Measurements from ENCODE around the gene LYPD1.

DNA sequence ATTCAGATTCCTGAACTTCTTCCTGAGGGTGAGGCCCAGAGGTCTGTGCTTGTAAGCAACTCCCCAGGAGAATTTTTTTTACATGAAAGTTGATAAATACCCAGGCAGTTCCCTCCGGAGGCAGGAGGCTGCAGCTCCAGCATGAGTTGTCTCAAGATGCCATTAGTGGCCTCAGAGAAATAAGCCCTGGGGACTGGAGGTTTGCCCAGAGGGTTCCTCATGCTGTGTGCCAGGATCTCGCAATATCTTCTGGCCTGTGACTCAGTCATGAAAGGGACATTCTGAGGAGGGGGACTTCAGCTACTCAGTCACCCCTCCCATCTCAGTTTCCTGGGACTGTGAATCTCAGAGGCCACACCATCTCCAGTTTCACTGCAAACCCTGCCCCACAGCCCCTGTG, 49.9 kb downstream of the LYPD1 start:
- TF ChIP-seq, protein P1, sequence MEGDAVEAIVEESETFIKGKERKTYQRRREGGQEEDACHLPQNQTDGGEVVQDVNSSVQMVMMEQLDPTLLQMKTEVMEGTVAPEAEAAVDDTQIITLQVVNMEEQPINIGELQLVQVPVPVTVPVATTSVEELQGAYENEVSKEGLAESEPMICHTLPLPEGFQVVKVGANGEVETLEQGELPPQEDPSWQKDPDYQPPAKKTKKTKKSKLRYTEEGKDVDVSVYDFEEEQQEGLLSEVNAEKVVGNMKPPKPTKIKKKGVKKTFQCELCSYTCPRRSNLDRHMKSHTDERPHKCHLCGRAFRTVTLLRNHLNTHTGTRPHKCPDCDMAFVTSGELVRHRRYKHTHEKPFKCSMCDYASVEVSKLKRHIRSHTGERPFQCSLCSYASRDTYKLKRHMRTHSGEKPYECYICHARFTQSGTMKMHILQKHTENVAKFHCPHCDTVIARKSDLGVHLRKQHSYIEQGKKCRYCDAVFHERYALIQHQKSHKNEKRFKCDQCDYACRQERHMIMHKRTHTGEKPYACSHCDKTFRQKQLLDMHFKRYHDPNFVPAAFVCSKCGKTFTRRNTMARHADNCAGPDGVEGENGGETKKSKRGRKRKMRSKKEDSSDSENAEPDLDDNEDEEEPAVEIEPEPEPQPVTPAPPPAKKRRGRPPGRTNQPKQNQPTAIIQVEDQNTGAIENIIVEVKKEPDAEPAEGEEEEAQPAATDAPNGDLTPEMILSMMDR (IDR thresholded peaks at IDR 0.05 in 2 of 3, conservative IDR thresholded peaks at IDR 0.05 in 1 of 3; ENCODE audit: borderline replicate concordance in 1 of 3, insufficient read depth in 1 of 3, low read depth in 2 of 3, low read length in 2 of 3): no peak
- TF ChIP-seq, protein P2, sequence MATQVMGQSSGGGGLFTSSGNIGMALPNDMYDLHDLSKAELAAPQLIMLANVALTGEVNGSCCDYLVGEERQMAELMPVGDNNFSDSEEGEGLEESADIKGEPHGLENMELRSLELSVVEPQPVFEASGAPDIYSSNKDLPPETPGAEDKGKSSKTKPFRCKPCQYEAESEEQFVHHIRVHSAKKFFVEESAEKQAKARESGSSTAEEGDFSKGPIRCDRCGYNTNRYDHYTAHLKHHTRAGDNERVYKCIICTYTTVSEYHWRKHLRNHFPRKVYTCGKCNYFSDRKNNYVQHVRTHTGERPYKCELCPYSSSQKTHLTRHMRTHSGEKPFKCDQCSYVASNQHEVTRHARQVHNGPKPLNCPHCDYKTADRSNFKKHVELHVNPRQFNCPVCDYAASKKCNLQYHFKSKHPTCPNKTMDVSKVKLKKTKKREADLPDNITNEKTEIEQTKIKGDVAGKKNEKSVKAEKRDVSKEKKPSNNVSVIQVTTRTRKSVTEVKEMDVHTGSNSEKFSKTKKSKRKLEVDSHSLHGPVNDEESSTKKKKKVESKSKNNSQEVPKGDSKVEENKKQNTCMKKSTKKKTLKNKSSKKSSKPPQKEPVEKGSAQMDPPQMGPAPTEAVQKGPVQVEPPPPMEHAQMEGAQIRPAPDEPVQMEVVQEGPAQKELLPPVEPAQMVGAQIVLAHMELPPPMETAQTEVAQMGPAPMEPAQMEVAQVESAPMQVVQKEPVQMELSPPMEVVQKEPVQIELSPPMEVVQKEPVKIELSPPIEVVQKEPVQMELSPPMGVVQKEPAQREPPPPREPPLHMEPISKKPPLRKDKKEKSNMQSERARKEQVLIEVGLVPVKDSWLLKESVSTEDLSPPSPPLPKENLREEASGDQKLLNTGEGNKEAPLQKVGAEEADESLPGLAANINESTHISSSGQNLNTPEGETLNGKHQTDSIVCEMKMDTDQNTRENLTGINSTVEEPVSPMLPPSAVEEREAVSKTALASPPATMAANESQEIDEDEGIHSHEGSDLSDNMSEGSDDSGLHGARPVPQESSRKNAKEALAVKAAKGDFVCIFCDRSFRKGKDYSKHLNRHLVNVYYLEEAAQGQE (IDR thresholded peaks at IDR 0.05; ENCODE audit: low read depth): no peak
- TF ChIP-seq POLR2A (IDR thresholded peaks at IDR 0.05; ENCODE audit: borderline replicate concordance, extremely low read depth, insufficient read depth, insufficient read length) (no peak), EZH2 (IDR thresholded peaks at IDR 0.05) (no peak), JUND (IDR thresholded peaks at IDR 0.05) (no peak), ZFX (IDR thresholded peaks at IDR 0.05) (no peak), CEBPB (IDR thresholded peaks at IDR 0.05; ENCODE audit: low read depth) (no peak), POLR2AphosphoS5 (IDR thresholded peaks at IDR 0.05; ENCODE audit: low read depth, low read length) (no peak), EZH2phosphoT487 (IDR thresholded peaks at IDR 0.05; ENCODE audit: borderline replicate concordance) (no peak)
